ENCODE data around the gene ENTREP3. TPM values are rescaled to one million over a fixed set of nuclear protein-coding genes. Genes with fewer than 3 reads are reported as not detected.
A peak's percentile ranks its signal among the peaks of the same experiment; 100 is the strongest.

ENTREP3 gene
- total RNA-seq, 1 donor from 2014 or later = 13.9 TPM

DNA sequence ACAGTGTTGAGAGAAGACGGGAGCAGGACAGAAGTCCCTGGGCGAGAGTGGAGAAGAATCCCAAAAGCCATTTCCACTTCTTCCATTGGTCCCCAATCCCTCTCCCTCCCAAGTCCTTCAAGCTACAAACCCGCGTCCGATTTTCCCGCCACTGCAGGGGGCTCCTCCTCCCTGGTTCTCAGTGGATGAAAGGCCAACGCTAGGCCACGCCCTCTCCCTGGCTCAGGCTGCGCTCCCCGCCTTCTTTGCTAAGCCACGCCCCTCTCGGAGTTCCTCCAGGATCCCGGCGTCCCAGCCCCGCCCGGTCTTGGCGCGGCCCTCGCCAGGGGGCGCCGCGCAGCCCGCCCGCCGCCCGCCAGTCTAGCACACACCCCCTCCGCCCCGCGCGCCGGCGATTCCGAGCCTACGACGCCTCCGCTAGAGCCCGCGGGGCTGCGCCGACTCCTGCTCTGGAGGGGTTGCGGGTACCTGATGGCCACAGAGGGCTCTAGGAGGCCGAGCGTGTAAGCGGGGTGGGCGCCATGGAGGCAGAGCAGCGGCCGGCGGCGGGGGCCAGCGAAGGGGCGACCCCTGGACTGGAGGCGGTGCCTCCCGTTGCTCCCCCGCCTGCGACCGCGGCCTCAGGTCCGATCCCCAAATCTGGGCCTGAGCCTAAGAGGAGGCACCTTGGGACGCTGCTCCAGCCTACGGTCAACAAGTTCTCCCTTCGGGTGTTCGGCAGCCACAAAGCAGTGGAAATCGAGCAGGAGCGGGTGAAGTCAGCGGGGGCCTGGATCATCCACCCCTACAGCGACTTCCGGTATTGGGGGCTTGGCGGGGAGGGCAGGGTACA is 22.0 kb upstream of the ENTREP3 start, which contains the start of gene HCN3:
Gene HCN3 (plus strand): TSS at position 394 of the 832 bp plus-strand sequence. CDS start 128 bp downstream, at position 522.
- intact Hi-C loops (cut with micrococcal nuclease) = loop anchor here (5.0 kb wide), 1 partner anchor 45 kb away; the partner anchor contains the start of gene RUSC1
- Histone ChIP-seq H3K27ac (replicated peaks) (peak within 1 kb of the TSS; percentile 76), H3K36me3 (no peaks in the 10 kb centered on the region), H3K4me1 (peaks cover 40% of the 10 kb centered on the region), H3K27me3 (ENCODE audit: low read depth) (no peaks in the 10 kb centered on the region), H3K4me3 (peak within 1 kb of the TSS; percentile 83), H3K9me3 (replicated peaks) (no peaks in the 10 kb centered on the region)
- TF ChIP-seq, protein P1, sequence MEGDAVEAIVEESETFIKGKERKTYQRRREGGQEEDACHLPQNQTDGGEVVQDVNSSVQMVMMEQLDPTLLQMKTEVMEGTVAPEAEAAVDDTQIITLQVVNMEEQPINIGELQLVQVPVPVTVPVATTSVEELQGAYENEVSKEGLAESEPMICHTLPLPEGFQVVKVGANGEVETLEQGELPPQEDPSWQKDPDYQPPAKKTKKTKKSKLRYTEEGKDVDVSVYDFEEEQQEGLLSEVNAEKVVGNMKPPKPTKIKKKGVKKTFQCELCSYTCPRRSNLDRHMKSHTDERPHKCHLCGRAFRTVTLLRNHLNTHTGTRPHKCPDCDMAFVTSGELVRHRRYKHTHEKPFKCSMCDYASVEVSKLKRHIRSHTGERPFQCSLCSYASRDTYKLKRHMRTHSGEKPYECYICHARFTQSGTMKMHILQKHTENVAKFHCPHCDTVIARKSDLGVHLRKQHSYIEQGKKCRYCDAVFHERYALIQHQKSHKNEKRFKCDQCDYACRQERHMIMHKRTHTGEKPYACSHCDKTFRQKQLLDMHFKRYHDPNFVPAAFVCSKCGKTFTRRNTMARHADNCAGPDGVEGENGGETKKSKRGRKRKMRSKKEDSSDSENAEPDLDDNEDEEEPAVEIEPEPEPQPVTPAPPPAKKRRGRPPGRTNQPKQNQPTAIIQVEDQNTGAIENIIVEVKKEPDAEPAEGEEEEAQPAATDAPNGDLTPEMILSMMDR (IDR thresholded peaks at IDR 0.05; ENCODE audit: borderline replicate concordance) = peak; percentile 80
- DNase-seq = peak; percentile 98

DNA sequence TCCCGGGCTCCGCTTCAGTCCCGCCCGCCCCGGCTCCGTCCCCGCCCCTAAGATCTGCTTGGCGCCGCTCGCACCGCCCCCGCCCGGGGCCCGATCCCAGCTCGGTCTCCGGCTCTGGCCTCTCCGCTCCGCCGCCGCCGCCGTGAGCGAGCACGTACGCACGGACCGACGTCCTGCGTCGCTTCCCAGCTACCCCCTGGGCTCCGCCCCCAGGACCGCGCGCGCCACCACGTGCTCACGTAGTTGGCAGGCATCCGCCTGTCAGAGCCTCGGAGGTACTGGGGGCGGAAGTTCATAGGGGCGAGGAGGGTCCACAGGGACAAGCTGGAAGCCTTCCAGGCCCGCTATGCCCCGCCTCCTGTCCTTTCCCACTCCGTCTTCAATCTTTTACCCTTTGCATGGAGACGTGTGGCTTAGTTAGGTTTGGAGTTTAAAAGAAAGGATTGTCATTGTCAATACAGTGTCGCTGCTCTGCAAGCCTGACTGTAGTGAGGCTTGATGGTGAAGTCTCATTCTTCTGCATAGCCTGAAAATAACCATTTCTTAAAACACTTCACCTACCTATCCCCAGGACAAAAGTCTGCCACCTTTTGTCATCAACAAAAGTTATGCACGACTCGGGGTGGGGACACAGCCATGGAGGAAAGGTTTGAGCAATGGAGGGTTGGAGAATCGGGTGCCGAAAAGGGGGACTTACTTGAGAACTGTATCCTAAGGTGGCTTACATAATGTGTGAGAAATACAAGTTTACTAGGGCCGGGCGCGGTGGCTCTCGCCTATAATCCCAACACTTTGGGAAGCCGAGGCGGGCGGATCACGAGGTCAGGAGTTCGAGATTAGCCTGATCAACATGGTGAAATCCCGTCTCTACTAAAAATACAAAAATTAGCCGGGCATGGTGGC is 18.3 kb upstream of the ENTREP3 start, which contains the start of gene CLK2:
Gene CLK2 (minus strand): TSS at position 162 of the 903 bp plus-strand sequence. CDS start 2,527 bp downstream, outside the sequence.
- H3K36me3 ChIP-seq = peaks cover 24% of the 10 kb centered on the region
- TF ChIP-seq, protein P1 (IDR thresholded peaks at IDR 0.05; ENCODE audit: borderline replicate concordance) = no peak
- intact Hi-C loops (cut with micrococcal nuclease) = no loop called here
- DNase-seq = peak; percentile 96
- no peaks in the 10 kb centered on the region for H3K27me3 ChIP-seq (ENCODE audit: low read depth)
- H3K9me3 ChIP-seq (replicated peaks) = no peaks in the 10 kb centered on the region
- peaks cover 58% of the 10 kb centered on the region for H3K4me1 ChIP-seq
- peak within 1 kb of the TSS; percentile 89 for H3K4me3 ChIP-seq
- peak within 1 kb of the TSS; percentile 97 for H3K27ac ChIP-seq (replicated peaks)

DNA sequence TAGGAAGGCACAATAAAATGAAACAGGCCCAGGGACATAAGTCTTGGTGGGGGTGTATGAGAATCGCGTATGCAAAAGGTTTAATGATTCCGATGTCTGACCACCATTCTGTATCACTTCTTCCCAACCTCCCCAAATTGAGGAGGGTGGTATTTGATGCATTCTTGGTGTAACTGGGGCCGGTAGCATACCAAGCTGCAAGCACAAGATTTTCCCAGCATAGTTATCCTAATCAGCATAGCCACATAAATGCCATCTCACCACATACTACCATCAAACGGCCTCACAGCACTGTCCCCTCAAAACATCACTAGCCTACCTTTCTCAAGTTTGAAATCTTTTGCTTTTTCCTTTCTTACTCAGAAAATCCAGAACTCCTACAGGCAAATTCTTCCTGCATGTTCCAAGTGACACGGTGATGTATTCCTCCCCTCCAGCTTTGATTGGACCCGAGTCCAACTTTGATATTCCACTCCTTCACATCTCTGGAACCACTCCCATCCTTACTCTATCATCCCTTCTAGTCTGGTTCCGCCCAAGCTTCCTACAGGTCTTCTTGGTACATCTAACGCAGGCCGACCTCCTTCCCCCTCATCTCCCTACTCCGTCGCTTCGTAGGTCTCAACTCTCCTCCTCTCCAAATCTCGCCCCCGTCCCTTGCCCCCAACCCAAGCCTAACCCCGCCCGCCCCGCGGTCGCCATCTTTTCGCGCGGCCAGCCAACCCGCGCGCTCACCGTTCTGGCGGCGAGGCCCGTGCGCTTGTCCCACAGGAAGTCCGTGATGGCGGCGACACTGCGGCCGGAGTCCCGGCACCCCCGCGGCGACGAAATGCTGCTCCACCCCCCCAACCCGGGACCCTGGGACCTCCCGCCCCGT is 17.4 kb upstream of the ENTREP3 start:
- TF ChIP-seq, protein P1 (IDR thresholded peaks at IDR 0.05; ENCODE audit: borderline replicate concordance) = no peak
- Histone ChIP-seq H3K36me3 (peaks cover 33% of the 10 kb centered on the region), H3K4me3 (peak overlapping the region; percentile 89), H3K4me1 (peaks cover 53% of the 10 kb centered on the region), H3K27me3 (ENCODE audit: low read depth) (no peaks in the 10 kb centered on the region), H3K27ac (replicated peaks) (peak overlapping the region; percentile 97), H3K9me3 (replicated peaks) (no peaks in the 10 kb centered on the region)
- no peak for DNase-seq
- intact Hi-C loops (cut with micrococcal nuclease) = no loop called here

DNA sequence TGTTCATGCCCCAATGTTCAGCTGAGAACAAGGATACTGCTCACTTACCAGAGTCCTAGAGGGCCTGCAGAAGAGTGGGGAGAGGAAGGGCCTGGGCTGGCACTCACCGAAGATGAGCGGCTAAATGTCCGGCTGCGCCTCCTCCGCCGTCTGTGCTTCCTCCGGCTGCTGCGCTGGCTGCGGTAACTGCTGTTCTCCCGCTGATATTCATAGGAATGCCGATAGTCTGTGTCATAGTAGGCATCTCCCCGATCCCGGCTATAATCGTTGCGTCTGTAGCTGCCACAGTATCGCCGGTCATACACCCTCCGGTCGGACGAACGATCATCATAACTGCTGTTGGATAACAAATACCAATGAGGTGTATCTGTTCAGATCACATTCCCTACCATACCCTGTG is 14.1 kb upstream of the ENTREP3 start:
- TF ChIP-seq, protein P1 (IDR thresholded peaks at IDR 0.05; ENCODE audit: borderline replicate concordance) = no peak
- H3K4me1 ChIP-seq = peaks cover 52% of the 10 kb centered on the region
- no peak for DNase-seq
- H3K36me3 ChIP-seq = peaks cover 66% of the 10 kb centered on the region
- no peak overlapping the region for H3K4me3 ChIP-seq
- H3K9me3 ChIP-seq (replicated peaks) = no peaks in the 10 kb centered on the region
- H3K27me3 ChIP-seq (ENCODE audit: low read depth) = no peaks in the 10 kb centered on the region
- H3K27ac ChIP-seq (replicated peaks) = no peak overlapping the region
- intact Hi-C loops (cut with micrococcal nuclease) = no loop called here

All from left ventricle myocardium inferior (tissue), 1 donor.